SHP77 (cell line): Measurements from ENCODE around the gene GASK1A.
"Not testable (repeated sequence)": the region's sequence is repeated elsewhere in the genome, so short reads cannot be mapped to it uniquely, and the experiment has no call there.

Experiments used
- DNase-seq, 2 experiments: peaks; one replicate each; lab custom pipeline; 2025; lab: John Stamatoyannopoulos, UW

GASK1A gene

DNA sequence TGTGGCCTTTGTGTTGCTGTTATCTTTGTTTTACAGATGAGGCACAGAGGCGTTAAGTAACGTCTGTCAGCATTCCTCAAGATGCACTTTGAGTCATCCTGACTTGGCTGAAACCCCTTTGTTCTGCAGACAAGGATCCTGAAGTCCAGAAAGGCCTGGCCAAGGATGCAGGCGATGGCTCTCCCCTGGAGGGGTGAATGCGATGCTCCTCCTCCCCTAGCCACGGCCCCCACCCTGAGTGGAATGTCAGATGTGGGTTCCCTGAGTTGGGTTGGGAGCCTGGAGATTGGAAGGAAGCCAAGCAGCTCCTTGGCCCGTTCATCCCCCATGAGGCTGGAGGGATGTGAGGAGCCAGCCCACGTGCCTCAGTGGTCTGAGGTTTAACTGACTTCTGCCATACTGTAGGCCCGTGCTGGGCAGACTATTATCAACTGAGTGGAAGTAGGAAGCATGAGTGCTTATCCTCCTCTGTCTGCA, 83.5 kb downstream of the GASK1A start:
- DNase-seq: no peak

DNA sequence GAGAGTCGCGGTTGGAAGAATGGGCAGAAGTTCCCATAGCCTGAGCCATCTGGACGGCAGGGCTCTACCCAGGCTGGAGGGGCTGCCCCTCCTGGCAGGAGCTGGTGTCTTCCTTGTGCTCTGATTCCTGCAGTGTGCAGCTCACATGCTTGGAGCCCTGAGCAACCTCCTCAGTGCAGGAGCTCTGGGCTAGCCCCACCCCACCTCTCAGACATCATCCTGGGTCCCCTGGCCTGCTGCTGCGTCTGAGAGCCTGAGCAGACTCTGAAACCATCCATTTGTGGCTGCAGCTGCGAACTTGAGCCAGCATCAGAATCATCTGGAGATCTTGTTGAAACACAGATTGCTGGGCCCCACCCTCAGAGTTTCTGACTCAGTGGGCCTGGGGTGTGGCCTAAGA, 84.0 kb downstream of the GASK1A start:
- DNase-seq: no peak

DNA sequence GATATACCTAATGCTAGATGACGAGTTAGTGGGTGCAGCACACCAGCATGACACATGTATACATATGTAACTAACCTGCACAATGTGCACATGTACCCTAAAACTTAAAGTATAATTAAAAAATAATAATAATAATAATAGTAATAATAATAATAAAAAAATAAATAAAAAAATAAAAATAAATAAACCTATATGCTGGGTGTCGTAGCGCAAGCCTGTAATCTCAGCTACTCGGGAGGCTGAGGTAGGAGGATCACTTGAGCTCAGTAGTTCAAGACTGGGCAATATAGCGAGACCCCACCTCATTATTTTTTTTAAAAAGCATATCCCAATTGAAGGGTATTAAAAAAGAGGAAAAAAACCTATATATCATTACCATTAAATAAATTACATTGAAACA, 91.6 kb downstream of the GASK1A start:
- DNase-seq: not testable (repeated sequence)

DNA sequence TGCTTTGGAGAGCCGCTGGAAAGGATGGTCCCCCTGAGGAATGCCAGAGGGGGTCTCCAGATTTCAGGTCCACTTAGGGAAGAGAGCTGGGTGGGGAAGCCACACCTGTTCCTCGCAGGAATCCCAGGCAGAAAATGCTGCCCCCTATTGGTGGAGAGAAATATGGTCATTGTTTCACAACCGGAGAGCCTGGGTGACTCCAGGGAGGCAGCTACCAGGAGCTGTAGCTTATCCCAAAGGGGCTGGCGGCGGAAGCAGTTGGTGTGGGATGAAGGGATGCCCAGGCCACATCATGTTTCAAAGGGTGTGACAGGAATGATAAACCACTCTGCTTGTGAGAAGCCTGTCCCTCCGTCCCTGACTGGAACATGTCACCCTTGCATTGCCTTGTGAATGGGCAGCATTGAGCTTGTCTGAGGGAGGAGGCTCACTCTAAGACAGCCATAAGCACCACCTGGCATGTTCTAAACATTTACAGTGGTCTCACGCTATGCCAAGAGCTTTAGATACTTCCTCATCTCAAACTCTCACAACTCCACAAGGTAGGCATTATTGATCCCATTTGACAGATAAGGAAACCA, 92.3 kb downstream of the GASK1A start:
- no peak for DNase-seq

DNA sequence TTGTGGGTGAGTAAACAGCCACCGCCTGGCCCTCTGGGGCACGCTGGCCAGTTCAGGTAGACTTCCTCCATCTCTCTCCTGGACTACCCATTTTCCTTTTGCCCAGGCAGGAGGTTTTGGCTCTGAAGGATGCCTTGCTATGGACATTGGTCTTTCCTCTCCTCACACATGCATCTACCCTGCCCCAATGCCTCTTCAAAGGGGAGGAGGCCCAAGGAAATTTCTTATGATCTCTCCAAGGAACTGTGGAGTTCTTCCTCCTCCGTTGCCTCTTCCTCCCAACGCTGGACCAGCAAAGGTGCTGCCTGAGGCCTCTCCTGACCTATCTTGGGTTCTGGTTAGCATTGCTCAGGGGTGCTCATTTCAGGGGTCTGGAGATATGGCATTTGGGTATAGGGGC, 93.2 kb downstream of the GASK1A start:
- DNase-seq: no peak

GRCh38 chr3:43073116-43073835, 94.2 kb downstream of the GASK1A start:
- DNase-seq: no peak

DNA sequence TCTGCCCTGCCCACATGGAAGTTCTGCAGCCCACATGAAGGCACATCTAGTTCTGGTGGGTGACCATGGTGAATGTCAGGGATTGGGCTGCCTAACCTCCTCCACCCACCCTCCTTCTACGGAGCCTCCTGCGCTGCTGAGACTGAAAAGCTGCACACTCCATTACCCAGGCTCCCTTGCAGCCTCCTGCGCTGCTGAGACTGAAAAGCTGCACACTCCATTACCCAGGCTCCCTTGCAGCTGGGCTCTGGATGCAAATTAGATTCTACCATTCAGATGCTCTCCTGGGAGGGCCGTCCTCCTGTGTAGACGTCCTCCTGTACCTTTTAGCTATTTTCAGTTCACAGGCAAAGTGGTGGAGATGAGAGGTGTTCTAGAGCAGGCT, 94.7 kb downstream of the GASK1A start:
- DNase-seq: no peak

GRCh38 chr3:43074482-43074881, 95.4 kb downstream of the GASK1A start:
- DNase-seq: no peak

- no peak for DNase-seq
Observed at GRCh38 chr3:43074901-43075689, 96.0 kb downstream of the GASK1A start.

GRCh38 chr3:43075904-43076661, 97.0 kb downstream of the GASK1A start:
- DNase-seq: no peak

DNA sequence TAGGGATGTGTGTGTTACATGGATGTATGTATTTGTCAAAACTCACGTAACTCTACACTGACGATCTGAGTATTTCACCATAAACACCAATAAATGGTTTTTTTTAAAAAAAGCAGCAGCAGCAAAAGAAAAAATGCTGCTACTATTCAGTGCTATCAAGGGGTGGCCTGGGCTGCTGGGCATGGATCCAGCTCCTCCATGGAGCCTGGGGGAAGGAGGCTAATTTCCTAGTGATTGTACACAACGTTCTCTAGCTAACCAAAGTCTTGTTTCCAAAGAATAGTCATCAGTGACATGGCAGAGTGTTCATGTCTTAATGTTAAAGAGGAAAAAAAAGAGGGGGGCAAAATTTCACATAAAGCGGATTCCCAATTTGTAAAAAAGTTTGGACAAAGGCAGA, 97.7 kb downstream of the GASK1A start:
- DNase-seq: no peak

DNA sequence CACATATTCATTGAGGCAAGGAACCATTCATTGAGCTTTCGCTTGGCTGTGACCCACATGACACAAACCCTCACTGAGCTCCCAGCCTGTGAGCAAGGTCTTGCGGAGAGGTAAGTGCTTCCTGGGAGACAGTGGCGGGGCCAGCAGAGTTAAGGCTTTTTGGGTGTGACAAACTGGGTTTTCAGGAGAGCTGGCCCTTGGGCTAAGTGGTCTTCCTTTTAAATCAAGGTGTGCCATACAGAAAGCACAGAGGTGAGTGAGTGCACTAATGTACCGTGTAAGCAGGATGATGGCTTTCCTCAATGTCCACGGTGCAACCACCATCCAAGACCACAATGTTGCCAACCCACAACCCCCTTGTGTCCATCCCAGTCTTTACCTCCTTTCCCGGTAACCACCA, 98.2 kb downstream of the GASK1A start:
- DNase-seq: no peak

- no peak for DNase-seq
Observed at GRCh38 chr3:43077707-43078106, 98.6 kb downstream of the GASK1A start.

DNA sequence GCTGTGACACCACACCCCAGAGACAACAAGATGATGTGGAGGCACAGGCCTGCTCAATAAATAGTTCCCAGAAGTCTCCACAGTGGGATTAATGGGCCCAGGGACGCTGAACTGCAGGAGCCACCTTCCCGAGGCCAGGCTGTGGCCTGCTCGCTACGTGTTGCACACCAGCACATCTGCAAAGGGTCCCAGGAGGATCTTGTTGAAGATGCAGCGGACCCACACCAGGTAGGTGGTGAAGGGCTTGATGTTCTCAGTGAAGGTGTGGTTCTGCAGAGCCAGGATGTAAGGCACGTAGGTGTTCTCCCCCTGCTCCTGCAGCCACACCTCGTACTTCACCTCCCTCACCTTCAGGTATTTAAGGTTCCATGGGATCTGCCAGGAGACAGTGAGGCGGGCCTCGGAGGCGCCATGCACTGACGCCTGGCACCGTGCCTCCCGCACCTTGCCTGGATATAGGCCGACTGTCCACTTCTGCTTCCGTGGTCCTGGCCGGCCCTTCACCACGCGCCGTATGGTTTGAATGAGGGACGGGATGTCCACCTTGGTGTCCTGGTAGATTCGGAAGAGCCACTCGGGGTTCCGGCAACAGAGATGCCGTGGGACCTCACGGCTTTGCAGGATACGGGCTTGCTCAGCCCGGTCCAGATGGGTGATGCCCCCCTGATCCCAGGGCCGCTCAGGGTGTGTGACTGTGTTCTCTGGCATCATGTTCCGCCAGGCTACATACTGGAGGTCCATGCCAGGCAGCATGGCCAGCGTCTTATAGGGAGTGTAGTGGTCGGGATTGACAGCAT, 100.6 kb downstream of the GASK1A start:
- DNase-seq: no peak

- no peak for DNase-seq
Observed at GRCh38 chr3:43080726-43081568, 101.8 kb downstream of the GASK1A start.

- DNase-seq: no peak
Observed at GRCh38 chr3:43081796-43082195, 102.7 kb downstream of the GASK1A start.

- DNase-seq: no peak
Observed at GRCh38 chr3:43082457-43082856, 103.3 kb downstream of the GASK1A start.

DNA sequence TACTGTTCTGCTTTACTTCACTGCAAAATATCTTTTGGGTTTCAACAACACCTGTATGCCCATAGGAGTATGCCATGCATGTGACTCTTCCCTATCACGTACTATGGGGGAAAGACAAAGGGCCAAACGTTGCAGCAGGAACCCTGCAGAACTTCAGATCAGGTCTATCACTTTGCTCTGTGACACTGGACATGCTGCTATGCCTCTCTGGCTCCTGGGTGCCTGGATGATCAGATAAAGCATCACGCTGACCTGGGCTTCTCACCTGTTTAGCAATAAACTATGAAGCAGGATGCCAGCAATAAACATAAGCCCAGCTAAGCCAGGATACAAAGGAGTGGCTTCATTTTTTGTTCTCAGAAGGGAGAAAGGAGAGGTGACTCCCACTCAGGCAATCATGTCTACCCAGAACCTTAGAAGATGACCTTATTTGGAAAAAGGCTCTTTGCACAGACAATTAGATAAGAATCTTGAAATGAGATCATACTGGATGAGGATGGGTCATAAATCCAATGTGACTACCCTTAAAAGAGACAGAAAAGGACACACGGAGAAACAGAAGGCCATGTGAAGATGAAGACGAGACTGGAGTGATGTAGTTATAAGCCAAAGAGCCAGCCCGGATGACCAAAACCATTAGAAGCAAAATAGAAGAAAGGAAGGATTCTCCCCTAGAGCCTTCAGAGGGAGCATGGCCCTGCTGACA, 107.5 kb downstream of the GASK1A start:
- no peak for DNase-seq

GRCh38 chr3:43087249-43087776, 108.2 kb downstream of the GASK1A start:
- no peak for DNase-seq

- no peak for DNase-seq
Observed at GRCh38 chr3:43089081-43089480, 110.0 kb downstream of the GASK1A start.
